Neuronal stem cell (in vitro differentiated cells): ENCODE measurements around the gene KCNE2.

Experiments used
- DNase-seq: peaks from one replicate; pipeline ENCODE4 v3.0.0-alpha.2; 2013; ENCODE audit warnings: low spot score
- H2AFZ ChIP-seq: one replicate; pipeline ENCODE4 v1.6.1; 2013; ENCODE audit warnings: mild to moderate bottlenecking, low read length, inconsistent platforms
- H2AK5ac ChIP-seq: 2 replicates; pipeline ENCODE4 v1.6.1; 2013; ENCODE audit warnings: low read depth, mild to moderate bottlenecking, inconsistent platforms, low read length, moderate library complexity, mixed read lengths
- H2BK120ac ChIP-seq: 2 replicates; pipeline ENCODE4 v1.6.1; 2013; ENCODE audit warnings: low read depth, mild to moderate bottlenecking, inconsistent platforms, low read length, moderate library complexity, mixed read lengths
- H2BK12ac ChIP-seq: one replicate; pipeline ENCODE4 v1.6.1; 2013; ENCODE audit warnings: low read length, inconsistent platforms
- H2BK15ac ChIP-seq: 2 replicates; pipeline ENCODE4 v1.6.1; 2013; ENCODE audit warnings: mild to moderate bottlenecking, low read length, inconsistent platforms, mixed read lengths
- H2BK5ac ChIP-seq: one replicate; pipeline ENCODE4 v1.6.1; 2013; ENCODE audit warnings: inconsistent platforms, mild to moderate bottlenecking, low read length, moderate library complexity
- H3K14ac ChIP-seq: one replicate; pipeline ENCODE4 v1.6.1; 2013; ENCODE audit warnings: low read length, inconsistent platforms
- H3K18ac ChIP-seq: 2 replicates; pipeline ENCODE4 v1.6.1; 2013; ENCODE audit warnings: low read length, inconsistent platforms
- H3K23ac ChIP-seq: 2 replicates; pipeline ENCODE4 v1.6.1; 2013; ENCODE audit warnings: low read depth, mild to moderate bottlenecking, mixed read lengths, low read length, inconsistent platforms; ENCODE audit not compliant: poor library complexity
- H3K27ac ChIP-seq: replicated peaks from 3 replicates; pipeline ENCODE4 v1.5.1; 2013; ENCODE audit warnings: low read length, inconsistent platforms
- H3K27me3 ChIP-seq, 3 experiments: 2 replicates each; pipeline ENCODE4 v1.6.1; 2013; ENCODE audit warnings: low read length in 3 of 3, mild to moderate bottlenecking in 2 of 3, inconsistent platforms in 1 of 3, low read depth in 1 of 3, mixed read lengths in 1 of 3, moderate library complexity in 1 of 3; ENCODE audit not compliant: control insufficient read depth in 3 of 3, insufficient read depth in 3 of 3
- H3K36me3 ChIP-seq, 2 donors: replicated peaks in 1 of 2; 2 replicates each; pipeline ENCODE4 v1.6.1; 2013; ENCODE audit warnings: low read length in 2 of 2; ENCODE audit not compliant: control insufficient read depth in 2 of 2, insufficient read depth in 2 of 2
- H3K4ac ChIP-seq: 2 replicates; pipeline ENCODE4 v1.6.1; 2013; ENCODE audit warnings: inconsistent platforms, mild to moderate bottlenecking, low read length, moderate library complexity
- H3K4me1 ChIP-seq, 2 donors: 1 replicate in 1 of 2; 2 replicates in 1 of 2; pipeline ENCODE4 v1.6.1; 2013; ENCODE audit warnings: low read length in 2 of 2, low read depth in 1 of 2; ENCODE audit not compliant: control insufficient read depth in 2 of 2, insufficient read depth in 1 of 2
- H3K4me2 ChIP-seq: one replicate; pipeline ENCODE4 v1.6.1; 2013; ENCODE audit warnings: mild to moderate bottlenecking, low read length, inconsistent platforms; ENCODE audit not compliant: insufficient read depth, poor library complexity, severe bottlenecking
- H3K4me3 ChIP-seq, 2 donors: 2 replicates each; pipeline ENCODE4 v1.5.1; 2013; ENCODE audit warnings: low read length in 2 of 2, mild to moderate bottlenecking in 2 of 2, inconsistent platforms in 1 of 2, moderate library complexity in 1 of 2
- H3K79me1 ChIP-seq: one replicate; pipeline ENCODE4 v1.6.1; 2013; ENCODE audit warnings: low read depth, mild to moderate bottlenecking, inconsistent platforms, low read length, moderate library complexity
- H3K9ac ChIP-seq: one replicate; pipeline ENCODE4 v1.6.1; 2013; ENCODE audit warnings: mild to moderate bottlenecking, low read depth, low read length, inconsistent platforms; ENCODE audit not compliant: poor library complexity
- H3K9me3 ChIP-seq, 2 donors: replicated peaks in 1 of 2; 2 replicates each; pipeline versions ENCODE3 to v1.6.1; 2013; ENCODE audit warnings: low read length in 2 of 2, mild to moderate bottlenecking in 2 of 2, inconsistent platforms in 1 of 2, low read depth in 1 of 2, mixed read lengths in 1 of 2, moderate library complexity in 1 of 2; ENCODE audit not compliant: control insufficient read depth in 2 of 2, insufficient read depth in 1 of 2
- H4K8ac ChIP-seq: one replicate; pipeline ENCODE4 v1.6.1; 2013; ENCODE audit warnings: low read depth, mild to moderate bottlenecking, inconsistent platforms, low read length, moderate library complexity
- H4K91ac ChIP-seq: one replicate; pipeline ENCODE4 v1.6.1; 2013; ENCODE audit warnings: low read length, low read depth, mild to moderate bottlenecking, inconsistent platforms; ENCODE audit not compliant: poor library complexity
- WGBS, 2 donors: extraction: QIAGEN DNeasy Blood & Tissue Kit; methylation state at CpG; one replicate each; pipeline ENCODE4 v1.1.7; 2013; ENCODE audit warnings: missing lambda C conversion rate in 2 of 2, mixed read lengths in 1 of 2; ENCODE audit not compliant: insufficient read length in 2 of 2, insufficient replicate concordance in 1 of 2; ENCODE audit errors: extremely low coverage in 2 of 2; 5-methylcytosine and 5-hydroxymethylcytosine counted together

Gene KCNE2

DNA sequence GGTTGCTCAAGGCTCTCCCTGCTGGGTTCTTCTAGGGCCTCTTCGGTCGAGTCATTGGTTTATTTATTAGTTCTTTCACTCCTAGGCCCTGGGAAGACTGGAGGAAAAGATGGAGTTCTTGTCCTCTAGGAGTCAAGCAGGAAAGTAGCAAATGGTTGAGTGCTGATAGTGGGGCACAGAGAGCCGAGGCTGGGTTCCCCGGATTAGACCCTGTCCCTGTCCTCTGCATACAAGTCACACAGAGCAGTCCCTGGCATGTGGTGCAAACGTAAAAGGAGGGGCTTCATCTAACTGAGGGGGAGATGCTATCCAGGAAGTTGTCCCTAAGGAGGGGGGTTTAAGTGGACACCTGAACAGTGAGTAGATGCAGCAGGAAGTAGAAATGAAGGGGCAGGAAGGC, 19.2 kb upstream of the KCNE2 start:
- Histone ChIP-seq H3K79me1 (no peaks in the 10 kb centered on the region), H3K27ac (no peak overlapping the region), H3K23ac (no peak overlapping the region), H3K4me1 (peaks cover 0 to 3% of the 10 kb centered on the region in 2 donors), H4K8ac (no peak overlapping the region), H3K4ac (no peak overlapping the region), H2BK120ac (no peak overlapping the region), H3K4me2 (no peak overlapping the region), H2BK12ac (no peak overlapping the region), H4K91ac (no peak overlapping the region), H3K9me3 (no peaks in the 10 kb centered on the region), H2AFZ (no peak overlapping the region), H3K9ac (no peak overlapping the region), H3K4me3 (no peak overlapping the region), H3K14ac (no peak overlapping the region), H2AK5ac (peak overlapping the region; percentile 34), H3K27me3 (peaks cover 0 to 6% (median 0%) of the 10 kb centered on the region in 3 experiments), H3K18ac (peak overlapping the region; percentile 49), H3K36me3 (no peaks in the 10 kb centered on the region), H2BK15ac (peak overlapping the region; percentile 3), H2BK5ac (no peak overlapping the region)
- no CpG with 5 or more reads among the region's 5 CpGs for WGBS, 2 donors
- DNase-seq: no peak

DNA sequence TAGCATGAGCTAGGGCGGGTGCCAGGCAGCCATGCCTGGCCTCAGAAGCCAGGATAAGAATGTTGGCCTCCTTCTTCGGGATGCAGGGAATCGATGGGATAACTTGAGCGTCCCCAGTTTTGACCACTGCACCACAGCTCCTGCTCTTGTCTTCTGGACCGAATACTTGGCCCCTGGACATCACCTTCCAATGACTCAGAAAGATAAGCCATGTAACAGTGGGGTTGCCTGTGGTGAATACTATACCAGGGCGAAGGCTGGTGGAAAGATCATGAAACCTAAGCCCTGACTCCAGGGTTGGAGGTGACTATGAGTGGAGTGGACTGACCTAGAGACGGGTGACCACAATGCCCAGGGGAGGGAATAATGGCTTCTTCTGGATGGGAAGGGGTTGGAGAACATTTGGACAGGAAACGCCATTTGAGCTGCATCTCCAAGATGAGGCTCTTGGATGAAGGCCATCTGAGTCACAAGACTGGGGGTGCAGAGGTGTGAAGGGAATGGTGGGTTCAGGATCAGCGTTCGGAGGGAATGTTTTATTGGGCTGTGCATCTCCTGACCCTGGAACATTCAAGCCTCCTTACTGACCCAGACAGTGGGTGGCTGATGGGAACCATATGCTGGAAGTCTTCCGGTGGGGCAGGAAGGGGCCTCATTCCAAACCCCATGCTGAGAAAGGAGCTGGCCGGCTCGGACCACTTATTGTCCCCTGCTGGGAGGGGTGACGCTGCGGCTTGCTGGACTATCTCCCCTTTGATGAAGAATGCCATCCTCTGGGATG, 18.5 kb upstream of the KCNE2 start:
- Histone ChIP-seq H2BK12ac (no peak overlapping the region), H3K14ac (no peak overlapping the region), H3K27me3 (peaks cover 0 to 6% (median 0%) of the 10 kb centered on the region in 3 experiments), H3K4me3 (no peak overlapping the region), H3K79me1 (no peaks in the 10 kb centered on the region), H3K9ac (no peak overlapping the region), H2AFZ (no peak overlapping the region), H2BK15ac (peak overlapping the region; percentile 9), H2BK5ac (no peak overlapping the region), H3K9me3 (no peaks in the 10 kb centered on the region), H3K27ac (no peak overlapping the region), H4K91ac (no peak overlapping the region), H2AK5ac (peak overlapping the region; percentile 34), H2BK120ac (no peak overlapping the region), H3K18ac (peak overlapping the region; percentile 8), H3K4me2 (no peak overlapping the region), H3K4me1 (peaks cover 0 to 3% of the 10 kb centered on the region in 2 donors), H3K23ac (no peak overlapping the region), H3K4ac (no peak overlapping the region), H4K8ac (no peak overlapping the region), H3K36me3 (no peaks in the 10 kb centered on the region)
- no peak for DNase-seq
- no CpG with 5 or more reads among the region's 15 CpGs for WGBS, 2 donors

DNA sequence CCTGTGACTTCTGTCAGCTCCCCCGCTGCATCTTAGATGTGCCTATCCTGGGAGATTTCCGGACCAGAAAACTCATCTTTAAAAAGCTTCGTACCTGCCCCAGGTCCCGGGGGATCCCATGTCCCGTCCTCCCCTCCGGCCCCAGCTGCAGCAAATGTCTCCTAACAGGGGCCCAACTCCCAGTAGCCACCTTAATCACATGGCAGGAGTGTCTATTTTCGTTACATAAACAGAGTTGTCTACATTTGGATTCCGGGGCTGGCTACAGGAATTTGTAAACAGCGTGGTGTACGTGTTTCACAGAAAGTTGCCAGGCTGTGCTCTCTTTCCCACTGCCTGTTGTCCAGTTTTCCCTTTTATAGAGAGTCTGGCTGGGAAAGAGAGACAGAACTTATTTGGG, 17.9 kb upstream of the KCNE2 start:
- H3K27ac ChIP-seq: no peak overlapping the region
- no peak overlapping the region for H3K4me2 ChIP-seq
- no peaks in the 10 kb centered on the region for H3K9me3 ChIP-seq
- H4K8ac ChIP-seq: no peak overlapping the region
- H2AK5ac ChIP-seq: no peak overlapping the region
- H2BK15ac ChIP-seq: peak overlapping the region; percentile 9
- H3K4me3 ChIP-seq: no peak overlapping the region
- H3K27me3 ChIP-seq: peaks cover 0 to 6% (median 0%) of the 10 kb centered on the region in 3 experiments
- H4K91ac ChIP-seq: no peak overlapping the region
- no peaks in the 10 kb centered on the region for H3K36me3 ChIP-seq
- no peak overlapping the region for H2AFZ ChIP-seq
- H3K4ac ChIP-seq: no peak overlapping the region
- H3K9ac ChIP-seq: no peak overlapping the region
- WGBS, 2 donors: no CpG with 5 or more reads among the region's 10 CpGs
- H2BK120ac ChIP-seq: no peak overlapping the region
- DNase-seq: no peak
- peaks cover 0 to 3% of the 10 kb centered on the region in 2 donors for H3K4me1 ChIP-seq
- H3K79me1 ChIP-seq: no peaks in the 10 kb centered on the region
- no peak overlapping the region for H3K23ac ChIP-seq
- H3K18ac ChIP-seq: peak overlapping the region; percentile 38
- H2BK12ac ChIP-seq: no peak overlapping the region
- no peak overlapping the region for H3K14ac ChIP-seq
- no peak overlapping the region for H2BK5ac ChIP-seq

DNA sequence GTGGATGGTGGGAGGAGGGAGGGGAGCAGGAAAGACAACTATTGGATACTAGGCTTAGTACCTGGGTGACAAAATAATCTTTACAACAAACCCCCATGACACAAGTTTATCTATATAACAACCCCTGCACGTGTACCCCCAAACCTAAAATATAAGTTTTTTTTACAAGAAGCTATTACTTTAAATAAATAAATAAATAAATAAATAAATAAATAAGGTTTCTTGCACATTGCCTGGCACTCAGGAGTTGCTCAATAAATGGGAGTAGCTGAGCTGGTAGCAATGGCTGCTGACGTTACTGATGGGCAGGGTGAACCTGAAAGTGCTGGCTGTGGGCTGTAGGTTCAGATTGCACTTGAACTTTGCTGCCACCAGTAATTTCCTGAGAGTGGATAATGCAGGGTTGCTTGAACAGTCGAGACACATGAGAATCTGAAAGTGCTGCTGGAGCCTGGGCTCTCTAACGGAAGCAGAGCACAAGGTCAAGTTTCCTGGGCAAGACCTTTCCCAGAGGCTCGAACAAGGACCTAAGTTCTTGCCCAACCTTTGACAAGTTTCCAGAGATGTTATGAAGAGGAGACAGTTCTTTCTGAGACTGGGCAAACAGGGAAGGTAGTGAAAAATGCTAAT, 14.8 kb upstream of the KCNE2 start:
- no peak overlapping the region for H2AK5ac ChIP-seq
- peaks cover 0 to 5% (median 0%) of the 10 kb centered on the region in 3 experiments for H3K27me3 ChIP-seq
- no peak overlapping the region for H3K23ac ChIP-seq
- H2AFZ ChIP-seq: no peak overlapping the region
- peaks cover 0 to 5% of the 10 kb centered on the region in 2 donors for H3K4me1 ChIP-seq
- H3K4me2 ChIP-seq: no peak overlapping the region
- no peak overlapping the region for H3K4ac ChIP-seq
- no peak overlapping the region for H3K14ac ChIP-seq
- H3K9ac ChIP-seq: no peak overlapping the region
- no peak overlapping the region for H4K91ac ChIP-seq
- peaks cover 0 to 3% of the 10 kb centered on the region in 2 donors for H3K9me3 ChIP-seq
- H3K79me1 ChIP-seq: no peaks in the 10 kb centered on the region
- H3K4me3 ChIP-seq: no peak overlapping the region
- no peak overlapping the region for H2BK15ac ChIP-seq
- no CpG with 5 or more reads among the region's 5 CpGs for WGBS, 2 donors
- no peaks in the 10 kb centered on the region for H3K36me3 ChIP-seq
- no peak overlapping the region for H2BK5ac ChIP-seq
- no peak for DNase-seq
- no peak overlapping the region for H3K27ac ChIP-seq
- H2BK12ac ChIP-seq: no peak overlapping the region
- no peak overlapping the region for H4K8ac ChIP-seq
- no peak overlapping the region for H2BK120ac ChIP-seq
- no peak overlapping the region for H3K18ac ChIP-seq
